ENCODE data around the gene SLC4A7.
"Not testable (repeated sequence)": the region's sequence is repeated elsewhere in the genome, so short reads cannot be mapped to it uniquely, and the experiment has no call there.

Gene SLC4A7

GRCh38 chr3:27426926-27427325 is 57.3 kb downstream of the SLC4A7 start:
- no peak for DNase-seq

DNA sequence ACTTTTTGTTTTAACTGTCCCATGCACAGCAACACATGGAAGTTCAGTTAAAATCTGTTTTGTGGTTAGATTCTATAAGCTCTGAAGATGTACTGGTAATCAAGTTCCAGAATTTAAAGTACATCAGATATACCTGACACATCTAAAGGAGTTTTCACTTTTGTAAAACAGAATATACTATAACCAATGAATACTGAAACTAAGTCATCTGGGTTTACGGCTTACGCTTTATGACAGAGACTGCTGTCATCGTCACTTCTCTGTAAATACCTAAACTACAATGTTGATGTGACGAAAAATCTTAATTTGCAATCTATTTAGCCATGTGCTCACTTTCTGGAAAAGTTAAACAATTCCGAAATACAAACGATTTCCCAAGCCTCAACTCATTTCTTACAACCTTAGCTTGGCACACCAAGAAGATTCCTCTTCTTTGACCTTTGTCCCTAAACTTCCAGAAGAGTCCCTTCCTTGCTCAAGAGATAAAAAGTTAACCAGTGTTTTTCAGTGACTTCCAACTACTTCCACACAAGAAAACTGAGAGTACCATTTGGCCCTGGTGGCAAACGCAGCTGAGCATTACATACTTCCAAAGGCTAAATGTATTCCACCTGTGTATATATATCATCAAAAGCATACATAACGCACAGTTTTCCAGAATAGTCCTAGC is 58.2 kb downstream of the SLC4A7 start:
- no peak for DNase-seq

DNA sequence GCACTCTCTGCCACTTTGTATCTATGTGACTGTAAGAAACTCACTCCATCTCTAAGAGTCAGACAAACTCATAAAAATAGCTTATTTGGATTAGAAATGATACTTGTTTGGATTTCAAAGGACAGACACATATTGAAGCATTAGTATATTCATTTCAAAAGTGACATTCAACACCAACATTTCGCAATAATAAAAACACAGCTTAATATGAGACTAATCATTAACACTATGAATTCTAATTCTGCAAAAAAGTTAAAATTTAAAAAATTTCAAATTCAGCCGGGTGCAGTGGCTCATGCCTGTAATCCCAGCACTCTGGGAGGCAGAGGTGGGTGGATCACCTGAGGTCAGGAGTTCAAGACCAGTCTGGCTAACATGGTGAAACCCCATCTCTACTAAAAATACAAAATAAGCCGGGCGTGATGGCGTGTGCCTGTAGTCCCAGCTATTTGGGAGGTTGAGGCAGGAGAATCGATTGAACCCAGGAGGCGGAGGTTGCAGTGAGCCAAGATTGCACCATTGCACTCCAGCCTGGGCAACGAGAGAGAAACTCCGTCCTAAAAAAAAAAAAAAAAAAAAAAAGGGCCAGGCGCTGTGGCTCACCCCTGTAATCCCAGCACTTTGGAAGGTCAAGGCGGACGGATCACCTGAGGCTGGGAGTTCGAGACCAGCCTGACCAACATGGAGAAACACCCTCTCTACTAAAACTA is 59.2 kb downstream of the SLC4A7 start:
- DNase-seq: not testable (repeated sequence)

GRCh38 chr3:27423463-27423862 is 60.7 kb downstream of the SLC4A7 start:
- no peak for DNase-seq

DNA sequence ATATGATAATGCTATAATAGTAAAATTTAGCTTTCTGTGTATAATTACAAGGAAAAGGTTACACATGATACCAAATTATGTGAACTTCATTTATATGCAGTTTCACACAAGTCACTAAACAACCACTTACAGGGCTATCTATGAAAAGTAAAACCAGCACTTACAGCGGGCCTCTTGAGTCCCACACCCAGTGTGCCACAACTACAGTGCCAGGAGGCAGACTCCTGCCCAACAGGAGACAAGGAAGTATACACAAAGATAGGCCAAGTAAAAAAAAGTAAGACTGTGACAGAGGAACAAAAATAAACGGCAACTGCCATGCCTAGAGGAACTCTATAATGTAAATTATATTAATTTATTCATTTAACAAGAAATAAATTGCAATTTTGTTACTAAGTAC is 61.6 kb downstream of the SLC4A7 start:
- DNase-seq: no peak

GRCh38 chr3:27415202-27415601 is 69.0 kb downstream of the SLC4A7 start:
- DNase-seq: no peak

- DNase-seq: no peak
Observed at GRCh38 chr3:27392950-27393679, 91.1 kb downstream of the SLC4A7 start.

GRCh38 chr3:27392414-27392813 is 91.8 kb downstream of the SLC4A7 start:
- not testable (repeated sequence) for DNase-seq

- DNase-seq: no peak
Observed at GRCh38 chr3:27391796-27392195, 92.4 kb downstream of the SLC4A7 start.

DNA sequence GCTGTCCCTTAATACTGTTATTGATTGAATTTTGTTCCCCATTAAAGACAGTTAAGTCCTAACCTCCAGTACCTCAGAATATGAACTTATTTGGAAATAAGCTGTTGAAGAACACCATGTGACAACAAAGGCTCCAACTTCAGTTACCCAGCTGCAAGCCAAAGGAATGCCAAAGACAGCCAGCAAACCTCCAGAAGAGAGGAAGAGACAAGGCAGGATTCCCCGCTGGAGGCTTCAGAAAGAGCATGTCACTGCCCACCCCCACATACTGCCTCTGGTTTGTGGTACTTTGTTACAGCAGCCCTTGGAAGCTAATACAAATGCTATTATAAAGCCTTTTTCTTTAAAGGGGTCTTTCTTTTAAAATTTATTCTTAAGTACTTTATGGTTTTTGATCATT is 96.6 kb downstream of the SLC4A7 start:
- DNase-seq: no peak

GRCh38 chr3:27385504-27385903 is 98.7 kb downstream of the SLC4A7 start:
- DNase-seq: no peak

DNA sequence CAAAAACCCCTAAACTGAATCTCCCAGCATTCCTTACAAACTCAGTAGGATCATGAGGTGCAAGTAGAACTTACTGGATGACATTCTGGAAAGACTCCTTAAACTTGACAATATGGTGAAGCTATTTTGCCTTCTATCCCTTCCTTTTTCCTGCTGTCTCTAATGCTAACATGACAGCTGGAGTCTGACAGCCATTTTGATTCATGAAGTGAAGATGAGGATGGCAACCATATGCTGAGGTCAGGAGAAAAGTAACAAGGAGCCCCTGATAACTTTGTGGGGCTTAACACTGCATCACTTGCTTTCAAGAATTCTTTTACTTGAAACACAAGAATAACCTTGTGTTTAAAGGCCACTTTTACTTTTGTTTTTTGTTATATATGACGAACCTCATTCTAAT is 100.0 kb downstream of the SLC4A7 start:
- no peak for DNase-seq

GRCh38 chr3:27380433-27381357 is 103.5 kb downstream of the SLC4A7 start:
- DNase-seq: no peak

DNA sequence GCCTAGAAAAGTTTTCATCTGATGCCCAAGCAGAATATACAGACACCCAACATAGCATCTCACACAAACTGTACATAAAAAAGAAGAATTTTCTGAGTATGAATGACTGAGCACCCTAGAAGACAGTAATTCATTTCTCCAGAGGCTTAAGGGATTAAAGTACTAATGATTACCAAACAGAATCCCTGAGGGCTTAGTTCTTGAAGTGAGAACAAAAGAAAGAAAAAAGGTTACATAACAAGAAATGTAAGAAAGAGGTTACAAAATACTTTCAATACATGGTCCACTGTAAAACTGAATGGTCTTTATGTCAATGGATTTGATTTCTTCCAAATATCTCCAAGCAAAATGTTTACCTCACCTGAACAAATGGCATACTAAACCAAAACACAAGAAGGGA is 105.9 kb downstream of the SLC4A7 start:
- no peak for DNase-seq

DNA sequence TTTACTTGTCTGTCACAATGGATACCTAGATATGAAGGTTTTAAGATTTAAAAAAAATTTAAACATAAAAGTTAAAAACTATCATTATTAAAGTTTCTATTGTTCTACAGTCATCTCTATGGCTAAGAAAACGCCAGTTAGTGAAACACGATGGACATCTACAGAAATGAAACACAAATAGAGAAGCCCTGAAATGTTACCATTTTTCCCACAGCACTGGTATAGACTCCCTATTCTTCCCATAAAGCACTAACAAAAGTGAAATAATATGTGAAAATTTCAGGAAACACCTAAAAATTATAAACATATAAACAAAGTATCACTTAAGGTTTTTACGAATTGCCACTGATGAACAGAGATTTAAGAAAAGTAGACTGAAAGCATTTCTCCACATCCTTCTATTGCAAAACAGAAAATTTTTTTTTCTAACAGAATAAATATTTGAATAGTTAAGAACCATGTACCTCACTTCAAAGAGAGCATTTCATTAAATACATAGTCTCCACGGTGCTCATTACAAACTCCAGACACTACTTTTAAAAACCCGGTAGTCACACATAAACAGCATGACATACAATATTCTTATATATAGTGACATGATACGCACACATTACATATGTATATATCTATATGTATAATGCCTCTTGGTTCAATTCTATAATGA is 107.9 kb downstream of the SLC4A7 start:
- DNase-seq: no peak

- peak; percentile 95 for DNase-seq
Observed at GRCh38 chr3:27368831-27369607, 115.2 kb downstream of the SLC4A7 start, which contains the start of gene NEK10. Gene NEK10, minus strand, starts transcription at chr3:27369383. Its CDS starts 16,501 bp downstream, at chr3:27352882.

- DNase-seq: no peak
Observed at GRCh38 chr3:27366062-27366591, 118.1 kb downstream of the SLC4A7 start.

DNA sequence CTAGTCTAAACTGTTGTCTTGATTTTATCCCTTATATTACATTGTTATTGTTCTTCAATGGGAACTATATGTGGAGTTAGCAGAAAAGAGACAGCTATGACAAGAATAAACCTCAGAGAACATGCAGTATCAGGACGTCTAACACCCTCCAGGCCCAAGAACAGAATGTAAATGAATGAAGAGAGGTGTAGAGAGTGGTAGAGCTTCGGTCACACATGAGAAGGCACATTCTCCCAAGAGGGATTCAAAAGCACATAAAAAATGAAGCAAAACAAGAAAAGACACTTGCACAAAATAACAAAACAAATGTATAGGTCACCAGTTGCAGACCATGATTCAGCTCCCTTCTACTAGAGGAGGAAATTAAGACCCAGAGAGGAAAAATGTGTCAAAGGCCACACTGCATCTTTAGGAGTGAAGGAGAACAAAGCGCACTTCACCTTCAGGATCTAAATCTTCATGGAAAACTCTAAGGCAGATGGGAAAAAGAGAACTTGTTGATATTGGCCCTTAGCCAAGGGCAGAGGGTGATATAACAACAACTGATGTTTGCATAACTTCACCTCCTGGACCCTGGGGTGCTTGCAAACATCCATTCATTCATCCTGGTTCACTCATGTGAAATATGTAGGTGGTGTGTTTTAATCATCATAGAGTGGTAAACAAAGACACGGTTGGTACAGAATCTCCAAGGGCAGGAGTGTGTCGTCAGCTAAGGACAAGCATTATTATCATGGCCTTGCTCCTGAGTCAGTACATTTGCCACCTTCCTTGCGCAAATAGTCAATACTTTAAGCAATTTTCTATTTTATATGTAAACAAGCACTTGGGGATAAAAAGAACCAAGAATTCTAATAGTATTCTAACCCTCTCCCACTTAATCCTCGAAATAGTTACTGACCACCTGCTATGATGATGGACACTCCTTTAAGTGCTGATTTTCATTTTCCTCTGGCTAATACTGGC is 123.8 kb downstream of the SLC4A7 start:
- no peak for DNase-seq

DNA sequence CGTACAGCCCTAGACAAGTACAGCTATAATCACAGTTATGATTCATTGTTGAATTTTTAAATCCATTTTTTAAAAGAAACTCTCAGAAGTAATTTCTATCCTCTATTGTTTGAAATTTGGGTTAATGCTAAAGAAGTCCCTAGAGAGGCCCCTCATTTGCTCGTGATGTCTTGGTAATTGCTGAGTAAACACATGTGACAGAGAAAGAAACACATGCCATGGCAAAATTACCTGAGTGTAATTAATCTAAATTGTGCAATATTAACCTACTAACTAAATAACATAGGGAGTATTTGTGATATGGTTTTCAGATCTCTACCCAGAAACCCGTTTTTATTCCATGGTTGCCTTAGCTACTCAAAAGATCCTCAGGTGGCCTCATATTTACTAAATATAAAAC is 125.8 kb downstream of the SLC4A7 start:
- no peak for DNase-seq

All from activated CD8-positive, alpha-beta memory T cell treated with anti-CD3 and anti-CD28 coated beads, Interleukin-2, amount 50 U/mL, for 48 hours (primary cell).